ENCODE data around the gene NEDD8.

The NEDD8 gene

DNA sequence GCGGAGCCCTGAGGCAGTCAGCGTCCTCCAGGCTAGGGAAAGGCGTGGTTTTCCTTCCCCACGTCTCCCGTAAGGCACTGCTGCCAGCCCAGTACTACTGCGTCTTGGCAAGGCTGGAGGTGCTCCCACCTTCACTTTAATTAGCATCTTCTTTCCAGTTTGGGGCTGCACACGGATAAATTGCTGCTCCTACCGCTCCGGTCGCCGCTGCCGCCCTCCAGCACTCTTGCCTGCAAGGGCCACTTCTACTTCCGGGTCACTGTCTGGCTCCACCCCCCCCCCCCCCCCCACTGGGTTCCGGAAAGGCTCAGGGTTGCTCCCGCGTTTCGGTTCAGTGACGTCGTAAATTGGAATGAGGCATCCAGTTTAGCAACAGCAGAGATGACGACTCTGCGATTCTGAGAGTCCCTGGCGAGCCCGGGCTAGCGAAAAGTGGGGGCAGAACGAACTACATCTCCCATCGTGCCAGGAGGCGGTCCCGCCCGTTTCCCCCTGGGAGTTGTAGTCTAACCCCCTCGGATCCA lies at the start of gene NEDD8:
NEDD8 (minus strand) TSS at position 247 of the 524 bp plus-strand sequence; CDS start at position 147, 100 bp downstream.
- peak; percentile 83 to 87 for DNase-seq

DNA sequence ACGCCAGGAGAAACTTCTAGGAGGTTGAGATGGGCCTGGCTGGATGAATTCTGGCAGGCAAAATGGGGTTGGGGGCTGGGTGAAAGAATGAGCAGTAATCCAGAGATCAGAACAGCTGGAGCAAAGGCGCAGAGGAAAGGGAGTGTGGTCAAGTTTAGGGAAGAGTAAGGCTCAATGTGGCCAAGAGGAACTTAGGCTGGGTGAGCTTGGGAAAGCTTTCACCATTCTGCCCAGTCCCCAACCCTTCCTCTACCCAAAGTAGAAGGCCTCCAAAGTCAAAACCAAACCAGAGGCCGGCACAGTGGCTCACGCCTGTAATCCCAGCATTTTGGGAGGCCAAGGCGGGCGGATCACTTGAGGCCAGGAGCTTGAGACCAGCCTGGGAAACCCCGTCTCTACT lies 49.5 kb upstream of the NEDD8 start:
- no peak for DNase-seq

DNA sequence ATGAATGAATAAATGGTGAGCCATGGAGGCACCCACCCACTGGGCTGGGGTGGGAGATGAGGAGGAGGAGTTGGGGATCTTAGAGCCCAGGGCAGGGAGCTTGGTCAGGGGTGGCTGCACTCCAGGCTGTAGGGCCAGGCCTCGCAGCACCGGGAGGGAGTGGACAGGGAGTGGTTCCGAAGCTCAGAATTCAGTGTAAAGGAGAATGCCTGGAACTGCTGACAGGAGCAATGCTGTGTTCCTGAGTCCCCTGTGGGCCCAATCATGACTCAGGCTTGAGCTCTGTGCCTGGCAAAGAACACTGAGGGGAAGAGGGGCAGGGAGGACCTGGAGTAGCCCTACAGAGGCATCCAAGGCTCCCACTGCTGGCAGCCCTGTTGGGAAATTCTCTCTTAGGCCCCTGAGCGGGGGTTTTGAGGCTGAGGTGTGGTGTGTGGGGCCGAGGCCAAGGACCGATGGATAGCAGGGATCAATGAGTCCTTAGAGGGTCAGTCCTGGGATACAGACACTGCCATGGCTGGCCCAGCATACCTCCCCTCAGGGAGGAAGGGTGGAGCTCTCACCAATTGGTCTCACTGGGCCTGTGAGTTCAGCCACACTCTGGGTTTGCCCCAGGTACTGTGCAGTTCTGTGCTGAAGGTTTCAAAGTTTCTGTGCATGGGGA lies 48.8 kb upstream of the NEDD8 start:
- no peak for DNase-seq

DNA sequence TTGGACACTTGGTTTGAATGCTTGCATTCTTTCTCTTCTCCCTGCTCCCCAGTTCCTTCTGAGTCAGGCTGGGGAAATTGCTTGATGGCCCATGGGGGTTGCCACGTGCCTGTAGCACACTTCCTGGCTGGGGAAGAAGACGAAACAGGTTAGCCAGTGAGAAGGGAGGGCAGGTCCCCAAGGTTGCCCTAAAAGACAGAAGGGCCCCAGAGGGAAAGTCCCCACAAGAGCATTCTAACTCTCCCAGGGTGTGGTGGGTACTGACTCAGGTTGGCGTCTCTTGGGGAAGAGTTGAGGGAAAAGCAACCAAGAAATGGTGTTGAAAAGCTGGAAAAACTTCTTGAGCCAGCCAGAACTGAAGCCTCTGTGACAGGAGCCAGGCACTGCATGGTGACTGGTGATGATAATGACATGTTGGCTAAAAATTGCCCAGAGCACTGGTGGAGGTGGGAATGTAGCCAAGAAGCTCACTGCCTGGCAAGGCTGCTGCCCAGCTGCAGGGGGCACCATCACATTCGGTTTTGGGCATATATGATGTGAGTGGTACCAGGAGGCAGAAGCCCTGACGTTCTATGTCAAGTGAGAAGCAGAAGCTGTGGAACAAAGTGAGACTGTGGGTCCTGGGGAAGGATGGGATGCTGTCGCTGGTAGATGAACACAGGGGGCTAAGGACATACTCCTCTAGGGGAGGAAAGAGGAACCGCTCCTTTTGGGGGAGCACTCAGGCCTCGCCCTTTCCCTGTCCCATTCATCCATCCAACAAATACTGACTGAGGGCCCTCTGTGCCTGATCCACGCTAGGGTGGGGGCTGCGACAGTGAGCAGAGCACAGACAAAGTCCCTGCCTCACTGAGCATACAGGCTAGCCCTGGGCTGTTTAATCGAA lies 47.4 kb upstream of the NEDD8 start:
- DNase-seq = peak; percentile 30 to 39

DNA sequence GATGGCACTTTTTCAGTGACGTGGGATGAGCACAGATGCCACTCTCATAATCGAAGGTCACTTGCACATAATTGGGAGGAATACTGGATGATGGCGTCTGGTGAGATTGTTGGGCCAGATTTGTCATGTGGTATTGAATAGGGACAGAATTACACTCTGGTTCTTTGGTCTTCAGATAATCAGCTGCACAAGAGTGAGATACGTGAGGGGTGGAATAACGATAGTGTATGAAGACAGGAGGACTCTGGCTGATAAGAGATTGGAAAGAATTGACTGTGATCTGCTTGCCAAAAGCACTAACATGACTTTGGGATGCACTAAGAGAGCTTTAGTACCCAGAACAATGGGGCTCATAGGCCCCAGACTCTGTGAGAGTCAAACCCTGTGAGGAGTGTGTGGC lies 46.3 kb upstream of the NEDD8 start:
- DNase-seq = no peak

DNA sequence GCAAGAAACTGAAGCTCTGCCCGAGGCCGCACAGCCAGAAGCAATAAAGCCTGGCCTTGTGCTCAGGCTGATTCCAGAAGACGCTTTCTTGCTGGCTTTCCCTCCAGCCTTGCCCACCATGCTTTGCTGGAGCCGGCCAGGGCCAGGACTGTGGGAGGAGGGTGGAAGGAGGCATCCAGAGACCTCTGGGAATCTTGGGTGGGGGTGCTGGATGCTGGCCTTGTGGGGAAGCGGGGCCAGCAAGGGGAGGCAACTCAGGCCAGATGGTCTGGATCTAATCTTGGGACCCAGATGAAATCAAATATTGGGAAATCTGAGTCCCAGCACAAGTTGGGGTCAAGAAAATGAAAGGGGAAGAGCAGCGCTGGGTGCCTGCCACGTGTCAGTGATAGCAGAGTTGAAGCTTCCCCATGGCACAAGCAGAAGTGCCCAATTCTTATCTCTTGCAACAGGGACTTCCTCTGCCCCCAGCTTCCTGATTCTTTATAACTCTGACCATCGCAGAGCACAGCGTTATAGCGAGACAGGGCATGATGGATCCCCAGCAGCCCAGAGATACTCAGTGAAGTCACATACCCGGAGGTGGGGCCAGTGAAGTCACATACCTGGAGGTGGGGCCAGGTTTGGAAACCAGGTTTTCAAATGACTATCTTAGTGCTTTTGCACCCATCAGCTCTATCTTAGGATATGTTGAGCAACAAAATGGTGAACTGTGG lies 45.6 kb upstream of the NEDD8 start:
- no peak for DNase-seq

DNA sequence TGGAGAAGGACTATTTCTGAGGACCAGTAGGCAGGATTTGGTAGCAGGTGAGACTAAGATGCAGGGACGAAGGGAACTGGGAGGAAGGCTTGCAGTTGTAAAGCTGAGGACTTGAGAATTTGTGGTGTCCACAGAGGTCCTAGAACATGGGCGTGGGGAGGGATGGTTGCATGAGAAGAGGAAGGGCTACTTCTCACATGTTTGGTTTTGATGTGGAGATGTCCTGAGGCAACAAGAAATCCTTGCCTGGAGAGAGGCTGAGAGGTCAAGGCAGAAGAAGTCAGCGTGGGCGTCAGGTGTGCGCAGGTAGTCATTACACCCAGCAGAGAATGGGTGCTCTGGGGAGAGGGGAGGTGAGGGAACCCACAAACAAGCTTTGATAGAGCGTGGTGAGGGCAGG lies 44.9 kb upstream of the NEDD8 start:
- DNase-seq = no peak

DNA sequence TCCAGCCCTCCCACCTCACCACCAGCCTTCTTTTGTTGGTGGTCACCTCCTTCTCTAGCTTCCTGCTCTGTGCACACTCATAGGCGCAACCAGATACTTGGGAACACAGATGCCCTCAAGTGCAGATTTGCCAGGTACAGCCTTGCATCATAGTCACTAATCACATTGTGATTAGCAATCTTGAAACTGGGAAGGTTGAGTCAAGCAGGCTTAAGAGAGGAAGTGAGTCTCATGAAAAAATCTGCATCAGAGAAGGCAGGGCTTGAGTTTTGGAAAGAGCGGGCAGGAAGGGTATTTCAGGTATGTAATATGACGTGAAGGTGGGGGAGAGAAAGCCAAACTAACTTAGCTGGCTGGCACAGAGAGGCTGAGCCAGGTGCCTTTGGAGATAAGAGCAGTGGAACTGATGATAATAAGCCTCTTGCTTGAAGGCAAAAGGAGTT lies 42.0 kb upstream of the NEDD8 start:
- DNase-seq = peak; percentile 37 to 49

DNA sequence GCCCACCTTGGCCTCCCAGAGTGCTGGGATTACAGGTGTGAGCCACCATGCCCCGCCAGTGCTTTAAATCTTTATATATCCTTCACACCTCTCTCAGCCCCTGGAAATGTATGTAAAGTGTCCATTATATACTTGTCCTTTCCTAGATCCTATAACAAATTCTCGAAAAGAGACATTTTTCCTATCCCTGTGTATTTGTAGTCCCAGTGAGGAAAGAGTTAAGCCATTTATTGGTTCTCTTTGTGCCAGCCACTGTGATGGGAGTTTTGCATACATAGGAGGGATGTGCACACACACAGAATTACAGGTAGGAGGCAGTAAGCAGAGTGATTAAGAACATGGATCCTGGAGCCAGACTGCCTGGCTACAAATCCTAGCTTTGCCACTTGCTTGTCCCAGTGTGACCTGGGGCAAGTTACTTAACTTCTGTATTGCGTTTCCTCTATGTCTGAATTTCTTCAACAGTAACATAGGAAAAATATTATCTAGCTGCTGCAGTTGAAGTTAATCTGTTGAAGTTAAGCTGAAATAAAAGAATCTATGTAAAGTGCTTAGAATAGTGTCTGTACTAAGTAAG lies 41.3 kb upstream of the NEDD8 start:
- no peak for DNase-seq

DNA sequence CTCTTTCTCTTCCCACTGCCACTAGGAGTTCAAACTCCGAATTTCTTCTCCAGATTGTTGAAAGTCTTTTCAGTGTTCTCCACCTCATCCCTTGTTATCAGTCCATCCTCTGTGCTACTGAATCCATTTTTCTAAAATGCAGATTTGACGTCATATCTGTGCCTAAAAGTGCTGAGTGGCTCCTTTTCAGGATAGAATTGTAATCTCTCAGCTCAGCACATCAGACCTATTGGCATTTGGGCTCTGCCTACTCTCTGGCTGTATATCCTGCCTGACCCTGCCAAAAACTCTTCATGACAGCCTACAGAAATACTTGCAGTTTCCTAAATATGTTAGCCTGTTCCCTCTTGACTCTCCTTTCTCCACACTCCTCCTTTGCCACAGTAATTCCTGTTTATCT lies 40.3 kb upstream of the NEDD8 start:
- no peak for DNase-seq

DNA sequence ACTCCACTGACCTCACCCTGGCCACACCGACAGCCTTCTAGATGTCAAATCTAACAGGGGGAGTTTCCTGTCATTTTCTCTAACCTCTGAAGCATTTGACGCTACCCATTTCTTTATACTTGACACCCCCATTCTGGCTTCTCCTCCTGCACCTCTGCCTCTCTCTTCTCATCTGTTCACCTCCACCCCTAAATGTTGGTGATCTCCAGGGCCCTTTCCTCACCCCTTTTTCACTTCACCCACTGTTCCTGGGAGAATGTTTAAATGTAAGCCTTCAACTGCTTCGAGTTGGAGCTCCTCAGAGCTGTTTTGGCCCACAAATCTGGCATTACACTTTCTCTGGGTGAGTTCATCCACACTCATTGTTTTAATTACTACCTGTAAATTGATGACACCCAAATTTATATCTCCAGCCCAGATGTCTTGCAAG lies 39.7 kb upstream of the NEDD8 start:
- no peak for DNase-seq

DNA sequence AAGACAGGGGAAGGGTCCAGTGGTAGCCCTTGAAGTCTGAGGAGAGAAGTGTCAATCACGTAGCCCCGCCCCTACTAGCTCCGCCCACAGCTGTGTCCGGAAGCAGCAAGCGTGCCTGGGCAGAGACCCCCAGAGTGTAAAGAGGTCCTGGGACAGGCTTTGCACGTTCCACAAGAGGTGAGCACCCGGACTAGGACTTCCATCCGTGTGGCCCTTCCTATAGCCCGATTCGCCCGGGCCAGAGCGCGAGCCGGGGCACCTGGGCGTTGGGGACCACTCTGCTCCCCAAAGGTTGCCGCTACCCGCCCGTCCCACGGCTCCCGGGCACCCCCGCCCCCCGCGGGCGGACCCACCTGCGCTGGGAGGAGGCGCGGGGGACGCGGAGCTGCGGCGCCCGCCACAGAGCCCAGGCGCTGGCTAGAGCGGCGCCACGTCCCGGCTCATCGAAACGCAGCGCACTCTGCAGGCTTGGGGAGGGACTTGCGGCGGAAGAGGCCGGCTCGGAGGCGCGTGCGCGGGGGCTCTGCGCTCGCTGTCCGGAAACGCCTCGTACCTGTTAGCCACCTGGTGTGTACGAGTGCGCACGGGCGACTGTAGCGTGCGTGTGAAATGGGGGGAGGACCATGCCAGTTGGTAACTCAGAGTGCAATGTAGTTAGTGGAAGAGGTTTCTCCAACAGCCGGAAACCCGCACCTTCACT lies 39.1 kb upstream of the NEDD8 start, which contains the start of gene RABGGTA:
RABGGTA (minus strand) TSS at position 464 of the 700 bp plus-strand sequence. CDS start 482 bp downstream, outside the sequence.
- peak; percentile 77 to 81 for DNase-seq

DNA sequence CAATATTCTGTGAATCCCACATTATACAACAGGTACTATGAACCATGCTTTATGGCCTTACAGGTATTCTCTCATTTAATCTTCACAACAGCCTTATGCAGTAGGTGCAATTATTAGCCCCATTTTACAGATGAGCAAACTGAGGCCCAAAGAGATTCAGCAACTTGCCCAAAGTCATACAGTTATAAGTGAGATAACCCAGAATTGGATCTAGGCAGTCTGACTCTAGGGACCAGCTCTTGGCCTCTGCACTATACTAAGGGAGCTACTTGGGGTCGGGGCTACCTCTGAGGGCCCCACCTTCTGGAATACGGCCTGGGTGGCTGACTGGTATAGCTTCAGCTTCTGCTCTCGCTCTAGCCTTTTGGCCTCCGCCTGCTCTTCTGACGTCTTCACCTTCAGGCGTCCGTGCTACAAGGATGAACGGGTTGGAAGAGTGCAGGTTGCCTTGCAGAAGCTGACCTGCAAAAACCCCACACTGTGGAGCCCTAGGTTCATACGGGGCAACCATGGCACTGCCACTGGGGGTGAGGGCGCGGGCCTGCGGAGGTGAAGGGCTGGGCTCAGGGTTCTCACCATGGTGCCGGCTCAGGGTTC lies 38.5 kb upstream of the NEDD8 start:
- no peak for DNase-seq

DNA sequence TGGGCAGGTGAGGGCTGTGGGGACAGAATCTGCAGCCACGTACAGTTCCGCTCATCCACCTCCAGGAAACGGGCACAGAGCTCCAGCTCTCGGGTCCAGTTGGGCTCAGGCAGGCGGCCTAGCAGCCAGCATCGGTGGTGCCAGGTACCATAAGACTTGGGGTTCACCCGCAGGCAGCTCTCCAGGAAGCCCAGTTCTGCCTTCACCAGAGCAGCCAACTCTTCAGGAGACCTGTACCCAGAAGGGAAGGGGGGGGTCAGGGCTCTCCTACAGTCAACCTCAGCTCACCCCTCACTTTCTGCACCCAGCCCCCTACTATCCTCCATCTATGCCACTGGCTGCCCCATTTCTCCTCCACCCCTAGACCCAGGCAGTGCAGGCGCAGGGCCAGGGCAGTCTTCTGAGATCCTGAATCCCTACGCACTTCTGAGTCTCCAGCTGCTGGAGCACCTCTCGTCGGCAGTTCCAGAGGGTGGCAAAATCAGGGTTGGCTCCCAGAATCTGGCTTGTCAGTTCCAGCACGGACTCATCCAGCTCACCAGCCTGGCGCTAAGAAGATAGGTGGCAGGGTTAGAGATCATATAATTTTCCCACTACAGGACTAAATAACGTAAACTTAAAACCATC lies 37.9 kb upstream of the NEDD8 start:
- DNase-seq = no peak

DNA sequence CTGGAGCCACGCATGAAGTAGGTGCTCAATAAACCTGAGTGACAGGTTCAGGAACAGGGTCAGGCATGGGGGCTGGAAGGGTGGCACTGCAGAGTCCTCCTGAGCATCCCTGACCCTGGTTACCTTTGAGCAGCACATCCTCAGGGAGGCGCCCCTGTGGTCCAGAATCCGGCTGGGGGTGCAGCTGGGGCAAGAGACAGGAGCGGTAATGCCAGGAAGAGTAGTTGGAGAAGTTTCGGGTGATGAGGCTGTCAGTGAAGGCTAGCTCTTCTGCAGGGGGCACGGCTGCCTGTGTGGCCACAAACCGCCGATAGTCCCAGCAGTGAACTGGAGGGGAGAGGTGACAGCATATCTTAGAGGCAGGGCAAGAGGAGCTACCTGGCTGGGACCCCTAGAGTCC lies 37.2 kb upstream of the NEDD8 start:
- DNase-seq = no peak

DNA sequence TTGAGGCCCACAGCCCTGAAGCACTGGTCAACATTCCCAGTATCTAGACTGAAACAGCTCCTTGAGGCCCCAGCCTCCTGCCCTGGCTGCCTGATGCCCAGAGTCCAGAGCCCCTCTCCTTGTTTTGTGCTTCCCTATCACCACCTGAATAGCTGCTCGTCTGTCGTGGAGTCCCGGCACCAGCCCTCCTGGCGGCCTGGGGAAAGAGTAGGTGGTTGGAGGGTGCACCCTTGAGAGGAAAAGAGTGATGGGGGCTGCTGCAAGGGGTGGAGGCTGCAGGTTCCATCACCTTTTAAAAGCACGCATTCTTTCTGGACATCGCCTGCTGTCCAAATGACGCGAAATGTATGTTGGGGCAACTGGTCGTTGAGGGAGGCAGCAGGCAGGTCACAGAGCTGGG lies 36.1 kb upstream of the NEDD8 start:
- DNase-seq = no peak

DNA sequence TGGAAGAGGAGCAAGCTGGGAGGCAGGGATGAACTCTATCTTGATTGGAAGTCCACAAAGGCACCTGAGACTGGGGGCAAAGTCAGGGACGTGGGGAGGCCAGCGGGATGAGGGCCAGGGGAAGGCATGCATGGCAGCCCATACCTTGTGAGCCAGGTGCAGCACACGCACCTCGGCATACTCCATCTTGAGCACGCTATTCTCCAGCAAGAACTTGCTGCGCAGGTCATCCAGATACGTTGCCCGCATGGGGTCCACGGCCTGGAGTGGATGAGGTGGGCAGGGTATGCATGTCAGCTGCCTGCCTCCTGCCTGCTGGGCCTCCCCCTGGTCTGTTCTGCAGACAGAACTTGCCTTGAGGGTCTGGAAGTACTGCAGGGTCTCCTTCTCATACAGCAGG lies 35.3 kb upstream of the NEDD8 start:
- DNase-seq = no peak

DNA sequence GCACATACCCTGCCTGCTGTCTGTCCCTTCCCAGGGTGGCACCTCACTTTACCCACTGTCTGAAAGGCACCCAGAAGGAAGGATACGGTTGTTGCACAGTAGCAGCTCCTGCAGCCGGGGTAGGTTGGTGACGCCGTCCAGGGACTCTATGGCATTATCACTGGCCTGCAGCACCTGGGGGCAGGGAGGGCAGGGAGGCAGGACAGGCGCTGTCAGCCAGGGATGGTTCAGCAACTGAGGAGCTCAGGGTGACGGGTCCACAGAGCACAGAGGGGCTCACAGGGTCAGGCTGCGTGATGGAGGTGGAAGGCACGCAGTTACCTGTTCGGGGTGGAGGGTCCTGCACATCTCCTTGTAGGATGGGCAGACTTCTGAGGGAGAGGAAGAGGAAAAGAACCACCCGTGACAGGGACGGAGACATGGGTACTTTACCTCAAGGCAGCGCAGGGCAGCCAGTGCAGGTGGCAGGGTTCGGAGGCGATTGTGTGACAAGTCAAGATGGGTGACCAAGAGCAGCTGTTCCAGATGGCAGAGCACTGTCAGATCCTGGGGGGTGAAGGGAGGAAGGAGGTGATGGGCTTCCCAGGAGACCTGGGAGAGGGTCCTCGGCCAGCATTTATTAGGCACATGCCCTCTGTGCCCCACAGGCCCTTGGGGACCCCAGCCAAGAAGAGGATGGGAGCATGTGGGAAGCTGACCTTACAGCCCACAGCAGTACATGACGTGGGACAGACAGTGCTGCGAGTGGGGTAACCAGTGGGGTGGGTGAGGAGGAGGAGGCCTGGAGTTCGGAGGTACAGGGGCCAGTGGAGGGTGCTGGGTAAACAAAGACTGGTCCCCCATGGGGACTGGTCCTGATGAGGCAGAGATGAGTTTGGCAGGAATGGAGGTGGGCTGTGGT lies 34.4 kb upstream of the NEDD8 start:
- DNase-seq = no peak

DNA sequence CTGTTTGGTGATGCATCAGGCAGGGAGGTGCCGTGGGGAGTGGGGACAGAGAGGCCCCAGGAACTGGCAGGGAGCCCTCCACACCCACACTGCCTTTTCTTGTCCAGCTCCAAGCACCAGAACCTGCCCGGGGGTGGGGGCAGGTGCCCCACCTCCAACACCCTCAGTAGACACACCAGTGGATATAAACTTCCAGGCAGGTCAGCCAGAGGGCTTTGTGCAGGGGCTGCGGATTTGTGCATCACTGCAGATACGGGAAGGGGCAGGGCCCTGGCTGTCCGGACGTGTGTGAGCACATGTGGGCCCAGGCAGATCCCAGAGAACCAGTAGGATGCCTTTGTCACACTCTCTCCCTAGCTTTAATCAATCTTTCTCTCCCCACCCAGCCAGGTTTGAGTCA lies 32.1 kb upstream of the NEDD8 start:
- DNase-seq = no peak

DNA sequence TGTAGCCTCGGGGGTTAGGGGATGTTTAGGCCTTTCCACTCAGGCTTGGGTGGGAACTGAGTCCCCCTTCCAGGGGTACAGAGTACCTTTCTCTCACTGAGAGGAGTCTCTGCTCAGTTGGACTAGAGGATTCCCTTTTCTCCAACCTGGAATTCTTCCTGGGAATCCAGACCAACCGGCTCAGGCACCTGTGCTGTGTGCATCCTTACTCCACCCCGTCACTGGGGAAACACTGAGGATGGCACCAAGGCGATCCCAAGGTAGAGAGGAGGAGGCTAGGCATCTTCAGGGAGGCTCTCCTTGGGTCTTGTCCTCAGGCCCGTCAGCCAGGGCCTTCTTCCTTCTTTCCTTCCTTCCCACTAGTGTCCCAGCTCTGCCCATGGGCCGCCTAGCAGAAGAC lies 31.7 kb upstream of the NEDD8 start:
- DNase-seq = no peak
